Bronchial epithelial cell (primary cell): Measurements from ENCODE around the gene PTPRO. TPM values are rescaled to one million over a fixed set of nuclear protein-coding genes. Genes with fewer than 3 reads are reported as not detected.

Source experiments
- DNase-seq: peaks from one replicate; pipeline ENCODE4 v3.0.0-alpha.2; 2010; ENCODE audit warnings: low read depth
- FAIRE-seq: peaks from 2 replicates; lab custom pipeline; 2011; peaks lifted over from hg19 to GRCh38; lab: Jason Lieb, UNC
- H3K27me3 ChIP-seq: 2 replicates; pipeline ENCODE4 v1.5.1; 2011; ENCODE audit warnings: low read length; ENCODE audit not compliant: control insufficient read depth, insufficient read depth
- H3K36me3 ChIP-seq: 2 replicates; pipeline ENCODE4 v1.5.1; 2011; ENCODE audit warnings: low read length; ENCODE audit not compliant: control insufficient read depth, insufficient read depth
- H3K4me3 ChIP-seq: 2 replicates; pipeline ENCODE4 v1.5.1; 2011; ENCODE audit warnings: mild to moderate bottlenecking, low read depth, low read length, control low read depth
- CTCF ChIP-seq: IDR thresholded peaks from 2 replicates; pipeline ENCODE4 v1.5.1; 2011; ENCODE audit warnings: mild to moderate bottlenecking, moderate library complexity, low read length, control low read depth, inconsistent platforms; ENCODE audit not compliant: insufficient read depth, severe bottlenecking
- total RNA-seq: library from RNA; depleted of rRNA; stranded (reverse); fragments of >200 nt; gene quantifications from 2 replicates; pipeline ENCODE4 v1.2.1, GENCODE V29; 2014

PTPRO gene
- total RNA-seq, 1 donor from 2014 or later, result under 0.01 TPM

- no peak for TF ChIP-seq CTCF
- FAIRE-seq, result no peak
- H3K27me3 ChIP-seq, result no peaks in the 10 kb centered on the region
Measured at GRCh38 chr12:15428632-15429031, 106.3 kb downstream of the PTPRO start.

GRCh38 chr12:15429262-15429661 is 107.0 kb downstream of the PTPRO start:
- H3K27me3 ChIP-seq, result no peaks in the 10 kb centered on the region
- no peak for FAIRE-seq
- no peaks in the 10 kb centered on the region for H3K36me3 ChIP-seq
- H3K4me3 ChIP-seq, result no peak overlapping the region
- no peak for TF ChIP-seq CTCF
- peak; percentile 32 for DNase-seq

More at GRCh38 chr12:15428632-15429031, 106.3 kb downstream of the PTPRO start:
- DNase-seq, result no peak
- Histone ChIP-seq H3K36me3 (no peaks in the 10 kb centered on the region), H3K4me3 (no peak overlapping the region)

GRCh38 chr12:15435597-15435996 is 113.3 kb downstream of the PTPRO start:
- Histone ChIP-seq H3K27me3 (no peaks in the 10 kb centered on the region), H3K4me3 (no peak overlapping the region), H3K36me3 (no peaks in the 10 kb centered on the region)
- TF ChIP-seq CTCF, result no peak
- no peak for DNase-seq
- no peak for FAIRE-seq

GRCh38 chr12:15439459-15439858 is 117.2 kb downstream of the PTPRO start:
- FAIRE-seq (no peak), DNase-seq (no peak)
- no peak overlapping the region for H3K4me3 ChIP-seq
- no peak for TF ChIP-seq CTCF
- H3K27me3 ChIP-seq, result no peaks in the 10 kb centered on the region
- no peaks in the 10 kb centered on the region for H3K36me3 ChIP-seq

GRCh38 chr12:15443050-15443449 is 120.7 kb downstream of the PTPRO start:
- H3K27me3 ChIP-seq, result no peaks in the 10 kb centered on the region
- DNase-seq (no peak), FAIRE-seq (no peak)
- no peak overlapping the region for H3K4me3 ChIP-seq
- H3K36me3 ChIP-seq, result no peaks in the 10 kb centered on the region
- no peak for TF ChIP-seq CTCF

GRCh38 chr12:15443611-15444010 is 121.3 kb downstream of the PTPRO start:
- DNase-seq, result peak; percentile 85
- Histone ChIP-seq H3K4me3 (no peak overlapping the region), H3K27me3 (no peaks in the 10 kb centered on the region), H3K36me3 (no peaks in the 10 kb centered on the region)
- no peak for TF ChIP-seq CTCF
- no peak for FAIRE-seq
